Measurements from ENCODE around the gene OR4D5. TPM values are rescaled to one million over a fixed set of nuclear protein-coding genes. Genes with fewer than 3 reads are reported as not detected.

OR4D5 gene
- polyA plus RNA-seq, 1 donor from 2014 or later, result not detected

DNA sequence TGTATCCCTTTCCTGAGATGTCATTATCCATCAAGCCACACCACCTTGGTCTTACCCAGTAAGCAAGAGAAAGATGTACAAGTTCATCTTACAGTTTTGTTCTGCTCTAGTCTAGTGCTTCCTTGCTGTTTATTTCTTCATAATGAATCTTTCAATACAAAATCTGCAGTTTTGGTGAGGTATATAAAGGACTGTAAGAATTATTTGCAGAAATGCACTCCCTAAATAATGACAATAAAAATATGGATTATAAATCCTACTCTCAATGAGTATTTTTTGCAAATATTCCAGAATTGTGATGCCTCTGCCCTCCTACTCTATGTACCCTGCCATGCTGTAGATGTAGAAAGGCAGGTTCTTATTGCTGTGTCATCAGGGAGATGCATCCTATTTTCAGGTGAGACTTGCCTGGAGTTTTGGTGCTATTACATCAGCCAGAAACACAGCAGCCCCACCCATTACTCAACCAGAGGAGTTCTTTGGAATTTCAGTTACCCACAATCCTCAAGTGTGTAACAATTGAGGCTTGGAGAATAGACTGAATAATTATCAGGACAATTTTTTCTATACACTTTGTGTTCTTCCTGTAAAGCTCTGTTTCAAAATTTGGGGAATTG, 38.4 kb downstream of the OR4D5 start, which contains the start of gene OR10S1:
TSS of gene OR10S1 (minus strand) at position 51 of the 617 bp plus-strand sequence. CDS start 117 bp downstream, outside the sequence.
- H3K4me2 ChIP-seq (ENCODE audit: low read length), result no peak within 1 kb of the TSS
- H3K9ac ChIP-seq (ENCODE audit: low read length), result no peak within 1 kb of the TSS
- no peaks in the 10 kb centered on the region for H3K36me3 ChIP-seq (ENCODE audit: insufficient read depth, low read length)
- no peaks in the 10 kb centered on the region for H4K20me1 ChIP-seq (ENCODE audit: insufficient read depth)
- no peak within 1 kb of the TSS for H3K4me3 ChIP-seq (ENCODE audit: low read length)
- TF ChIP-seq, protein P1, sequence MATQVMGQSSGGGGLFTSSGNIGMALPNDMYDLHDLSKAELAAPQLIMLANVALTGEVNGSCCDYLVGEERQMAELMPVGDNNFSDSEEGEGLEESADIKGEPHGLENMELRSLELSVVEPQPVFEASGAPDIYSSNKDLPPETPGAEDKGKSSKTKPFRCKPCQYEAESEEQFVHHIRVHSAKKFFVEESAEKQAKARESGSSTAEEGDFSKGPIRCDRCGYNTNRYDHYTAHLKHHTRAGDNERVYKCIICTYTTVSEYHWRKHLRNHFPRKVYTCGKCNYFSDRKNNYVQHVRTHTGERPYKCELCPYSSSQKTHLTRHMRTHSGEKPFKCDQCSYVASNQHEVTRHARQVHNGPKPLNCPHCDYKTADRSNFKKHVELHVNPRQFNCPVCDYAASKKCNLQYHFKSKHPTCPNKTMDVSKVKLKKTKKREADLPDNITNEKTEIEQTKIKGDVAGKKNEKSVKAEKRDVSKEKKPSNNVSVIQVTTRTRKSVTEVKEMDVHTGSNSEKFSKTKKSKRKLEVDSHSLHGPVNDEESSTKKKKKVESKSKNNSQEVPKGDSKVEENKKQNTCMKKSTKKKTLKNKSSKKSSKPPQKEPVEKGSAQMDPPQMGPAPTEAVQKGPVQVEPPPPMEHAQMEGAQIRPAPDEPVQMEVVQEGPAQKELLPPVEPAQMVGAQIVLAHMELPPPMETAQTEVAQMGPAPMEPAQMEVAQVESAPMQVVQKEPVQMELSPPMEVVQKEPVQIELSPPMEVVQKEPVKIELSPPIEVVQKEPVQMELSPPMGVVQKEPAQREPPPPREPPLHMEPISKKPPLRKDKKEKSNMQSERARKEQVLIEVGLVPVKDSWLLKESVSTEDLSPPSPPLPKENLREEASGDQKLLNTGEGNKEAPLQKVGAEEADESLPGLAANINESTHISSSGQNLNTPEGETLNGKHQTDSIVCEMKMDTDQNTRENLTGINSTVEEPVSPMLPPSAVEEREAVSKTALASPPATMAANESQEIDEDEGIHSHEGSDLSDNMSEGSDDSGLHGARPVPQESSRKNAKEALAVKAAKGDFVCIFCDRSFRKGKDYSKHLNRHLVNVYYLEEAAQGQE (IDR thresholded peaks at IDR 0.05; ENCODE audit: borderline replicate concordance), result no peak
- TF ChIP-seq MXI1 (conservative IDR thresholded peaks at IDR 0.05; ENCODE audit: poor library complexity, severe bottlenecking), result no peak
- TF ChIP-seq EZH2 (IDR thresholded peaks at IDR 0.05; ENCODE audit: borderline replicate concordance, insufficient read depth, low read length, poor library complexity, severe bottlenecking), result no peak
- no peak for TF ChIP-seq TAF1 (IDR thresholded peaks at IDR 0.05; ENCODE audit: low read depth)
- no peak for TF ChIP-seq RAD21 (conservative IDR thresholded peaks at IDR 0.05)
- TF ChIP-seq SMC3 (conservative IDR thresholded peaks at IDR 0.05; ENCODE audit: poor library complexity), result no peak
- no peak for TF ChIP-seq POLR2AphosphoS5 (IDR thresholded peaks at IDR 0.05)
- H3K79me2 ChIP-seq (replicated peaks; ENCODE audit: insufficient read depth, low read length), result no peaks in the 10 kb centered on the region
- no peaks in the 10 kb centered on the region for H3F3A ChIP-seq (ENCODE audit: insufficient read depth, low read length, poor library complexity, severe bottlenecking)
- no peaks in the 10 kb centered on the region for H3K27me3 ChIP-seq (ENCODE audit: insufficient read depth, low read depth, low read length)
- H2AFZ ChIP-seq (ENCODE audit: low read depth, low read length), result no peak within 1 kb of the TSS
- H3K9me2 ChIP-seq (ENCODE audit: insufficient read depth, low read length), result no peaks in the 10 kb centered on the region
- no peaks in the 10 kb centered on the region for H3K9me3 ChIP-seq (ENCODE audit: low read length)
- H3K27ac ChIP-seq (ENCODE audit: low read length), result no peak within 1 kb of the TSS

DNA sequence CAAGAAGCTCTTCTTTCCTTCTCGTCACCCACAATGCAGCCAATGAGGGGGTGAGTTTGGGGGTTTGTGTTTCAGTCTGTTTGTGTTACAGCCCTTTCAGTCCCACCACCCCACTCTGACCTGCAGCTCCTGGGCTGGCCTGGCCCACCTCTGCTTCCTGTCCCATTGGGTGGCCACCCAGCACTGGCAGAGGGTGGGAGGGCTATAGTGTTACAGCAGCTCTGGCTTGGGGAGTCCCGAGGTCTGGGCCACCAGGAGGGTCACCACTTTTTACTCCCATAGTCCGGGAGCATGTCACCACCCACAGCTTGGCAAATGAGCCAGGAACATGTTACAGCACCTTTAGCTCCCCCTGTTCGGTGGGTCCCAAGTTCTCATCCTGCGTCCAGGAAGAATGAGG, 39.9 kb downstream of the OR4D5 start:
- Histone ChIP-seq H3K9me2 (ENCODE audit: insufficient read depth, low read length) (no peaks in the 10 kb centered on the region), H3K9me3 (ENCODE audit: low read length) (no peaks in the 10 kb centered on the region), H3K36me3 (ENCODE audit: insufficient read depth, low read length) (no peaks in the 10 kb centered on the region), H2AFZ (ENCODE audit: low read depth, low read length) (no peak overlapping the region), H3K79me2 (replicated peaks; ENCODE audit: insufficient read depth, low read length) (no peaks in the 10 kb centered on the region), H3K27me3 (ENCODE audit: insufficient read depth, low read depth, low read length) (no peaks in the 10 kb centered on the region), H3K9ac (ENCODE audit: low read length) (no peak overlapping the region), H3K4me2 (ENCODE audit: low read length) (no peak overlapping the region), H3K4me3 (ENCODE audit: low read length) (no peak overlapping the region), H4K20me1 (ENCODE audit: insufficient read depth) (no peaks in the 10 kb centered on the region), H3K27ac (ENCODE audit: low read length) (no peak overlapping the region), H3F3A (ENCODE audit: insufficient read depth, low read length, poor library complexity, severe bottlenecking) (no peaks in the 10 kb centered on the region)
- TF ChIP-seq POLR2AphosphoS5 (IDR thresholded peaks at IDR 0.05) (no peak), TAF1 (IDR thresholded peaks at IDR 0.05; ENCODE audit: low read depth) (no peak)

Other genes with a start within 250 kb of the OR4D5 start
- 24.6 and 30.4 TPM in 2 replicates for gene ZNF202, start 198.0 kb upstream of the OR4D5 start, polyA plus RNA-seq
- gene OR6X1, start 185.1 kb upstream of the OR4D5 start, polyA plus RNA-seq, result not detected in 2 replicates
- gene OR6M1, start 133.3 kb upstream of the OR4D5 start, polyA plus RNA-seq, result not detected in 2 replicates
- not detected in 2 replicates for gene TMEM225, start 53.9 kb upstream of the OR4D5 start, polyA plus RNA-seq
- gene OR8D4, start 37.5 kb upstream of the OR4D5 start, polyA plus RNA-seq, result not detected in 2 replicates
- not detected in 2 replicates for gene OR6T1, start 4.2 kb downstream of the OR4D5 start, polyA plus RNA-seq
- gene OR10S1, start 38.2 kb downstream of the OR4D5 start, polyA plus RNA-seq, result not detected in 2 replicates
- not detected in 2 replicates for gene OR10G6, start 55.5 kb downstream of the OR4D5 start, polyA plus RNA-seq
- gene OR10G4, start 73.4 kb downstream of the OR4D5 start, polyA plus RNA-seq, result not detected in 2 replicates
- gene OR10G9, start 83.4 kb downstream of the OR4D5 start, polyA plus RNA-seq, result not detected in 2 replicates
- not detected in 2 replicates for gene OR10G8, start 87.2 kb downstream of the OR4D5 start, polyA plus RNA-seq
- gene OR10G7, start 101.7 kb downstream of the OR4D5 start, polyA plus RNA-seq, result not detected in 2 replicates
- 82.2 and 87.3 TPM in 2 replicates for gene VWA5A, start 175.8 kb downstream of the OR4D5 start, polyA plus RNA-seq
- gene OR10D3, start 243.7 kb downstream of the OR4D5 start, polyA plus RNA-seq, result not detected in 2 replicates